ENCODE measurements around the gene NCAPG. TPM values are rescaled to one million over a fixed set of nuclear protein-coding genes. Genes with fewer than 3 reads are reported as not detected.
"Not testable (repeated sequence)": the region's sequence is repeated elsewhere in the genome, so short reads cannot be mapped to it uniquely, and the experiment has no call there.

The NCAPG gene
- polyA plus RNA-seq, 3 donors: 23.4 to 39.8 (median 29.7) TPM

GRCh38 chr4:17851959-17852358 is 41.2 kb downstream of the NCAPG start:
- peak in 1 of 11 donors; percentile 3 for DNase-seq (ENCODE audit: extremely low read depth in 1 of 11, low read depth in 9 of 11, low spot score in 4 of 11)

- DNase-seq (ENCODE audit: extremely low read depth in 1 of 11, low read depth in 9 of 11, low spot score in 4 of 11): no peak
These were observed 43.3 kb downstream of the NCAPG start for GRCh38 chr4:17854036-17854435.

- DNase-seq (ENCODE audit: extremely low read depth in 1 of 11, low read depth in 9 of 11, low spot score in 4 of 11): no peak
These were observed 49.1 kb downstream of the NCAPG start for GRCh38 chr4:17859793-17860406.

- not testable (repeated sequence) for DNase-seq (ENCODE audit: extremely low read depth in 1 of 11, low read depth in 9 of 11, low spot score in 4 of 11)
These were observed 51.1 kb downstream of the NCAPG start for GRCh38 chr4:17861906-17862305.

GRCh38 chr4:17865866-17866363 is 55.1 kb downstream of the NCAPG start:
- no peak for DNase-seq (ENCODE audit: extremely low read depth in 1 of 11, low read depth in 9 of 11, low spot score in 4 of 11)

GRCh38 chr4:17866810-17867209 is 56.0 kb downstream of the NCAPG start:
- no peak for DNase-seq (ENCODE audit: extremely low read depth in 1 of 11, low read depth in 9 of 11, low spot score in 4 of 11)

- DNase-seq (ENCODE audit: extremely low read depth in 1 of 11, low read depth in 9 of 11, low spot score in 4 of 11): no peak
These were observed 56.5 kb downstream of the NCAPG start for GRCh38 chr4:17867276-17867675.

GRCh38 chr4:17869327-17869726 is 58.5 kb downstream of the NCAPG start:
- DNase-seq (ENCODE audit: extremely low read depth in 1 of 11, low read depth in 9 of 11, low spot score in 4 of 11): no peak

GRCh38 chr4:17875402-17876070 is 64.8 kb downstream of the NCAPG start:
- DNase-seq (ENCODE audit: extremely low read depth in 1 of 11, low read depth in 9 of 11, low spot score in 4 of 11): no peak

GRCh38 chr4:17876943-17877342 is 66.2 kb downstream of the NCAPG start:
- no peak for DNase-seq (ENCODE audit: extremely low read depth in 1 of 11, low read depth in 9 of 11, low spot score in 4 of 11)

GRCh38 chr4:17877661-17878060 is 66.9 kb downstream of the NCAPG start:
- no peak for DNase-seq (ENCODE audit: extremely low read depth in 1 of 11, low read depth in 9 of 11, low spot score in 4 of 11)

GRCh38 chr4:17884063-17884462 is 73.3 kb downstream of the NCAPG start:
- DNase-seq (ENCODE audit: extremely low read depth in 1 of 11, low read depth in 9 of 11, low spot score in 4 of 11): no peak

- no peak for DNase-seq (ENCODE audit: extremely low read depth in 1 of 11, low read depth in 9 of 11, low spot score in 4 of 11)
These were observed 73.7 kb downstream of the NCAPG start for GRCh38 chr4:17884511-17884910.

- no peak for DNase-seq (ENCODE audit: extremely low read depth in 1 of 11, low read depth in 9 of 11, low spot score in 4 of 11)
These were observed 78.9 kb downstream of the NCAPG start for GRCh38 chr4:17889692-17890091.

GRCh38 chr4:17894421-17894820 is 83.6 kb downstream of the NCAPG start:
- no peak for DNase-seq (ENCODE audit: extremely low read depth in 1 of 11, low read depth in 9 of 11, low spot score in 4 of 11)

Other genes starting within 250 kb of the NCAPG start
- gene LAP3, start 233.8 kb upstream of the NCAPG start, polyA plus RNA-seq (ENCODE audit: insufficient read length in 3 of 3): 10 to 100 TPM; 66.7 to 82.7 (median 71.2) TPM
- gene MED28, start 196.3 kb upstream of the NCAPG start, polyA plus RNA-seq (ENCODE audit: insufficient read length in 3 of 3): 10 to 100 TPM; 62.0 to 68.5 (median 66.2) TPM
- under 1 TPM; 0.42 to 0.89 (median 0.60) TPM for gene FAM184B, start 29.4 kb upstream of the NCAPG start, polyA plus RNA-seq (ENCODE audit: insufficient read length in 3 of 3)
- 10 to 100 TPM; 43.2 to 84.4 (median 54.5) TPM for gene DCAF16, start 222 bp upstream of the NCAPG start, polyA plus RNA-seq (ENCODE audit: insufficient read length in 3 of 3)
- gene LCORL, start 210.8 kb downstream of the NCAPG start, polyA plus RNA-seq (ENCODE audit: insufficient read length in 3 of 3): 10 to 100 TPM; 22.0 to 28.9 (median 28.5) TPM

All from renal cortex interstitium (tissue), 11 donors.